ENCODE data around the gene CACNA1C. TPM values are rescaled to one million over a fixed set of nuclear protein-coding genes. Genes with fewer than 3 reads are reported as not detected.

Gene CACNA1C
- total and polyA plus RNA-seq, 2 of the 4 experiments (the other 2 are of a cell fraction), result 1.6 to 2.6 TPM

GRCh38 chr12:2643576-2644135 lies 590.9 kb downstream of the CACNA1C start:
- ChIA-PET CTCF (no interaction called here), POLR2A (ENCODE audit: unreplicated experiment) (no interaction called here)
- ATAC-seq (ENCODE audit: low read depth) (no peak), DNase-seq (no peak)
- in situ Hi-C loops (cut with MboI; ENCODE audit: low sequenced_read_pairs), result no loop called here
- Histone ChIP-seq H3K23ac (ENCODE audit: low read depth, low read length) (no peak overlapping the region), H3K36me3 (ENCODE audit: control insufficient read depth, insufficient read depth, low read length) (no peaks in the 10 kb centered on the region), H3K9me3 (ENCODE audit: control insufficient read depth, insufficient read depth, low read length) (no peaks in the 10 kb centered on the region), H4K91ac (ENCODE audit: insufficient read depth, low read depth, low read length) (no peak overlapping the region), H3K79me1 (ENCODE audit: low read depth in 1 of 2, low read length in 2 of 2) (no peaks in the 10 kb centered on the region), H3K4ac (ENCODE audit: low read depth, low read length) (no peak overlapping the region), H2BK20ac (ENCODE audit: low read depth, low read length) (no peak overlapping the region), H3K27me3 (ENCODE audit: control insufficient read depth, insufficient read depth, low read length) (no peaks in the 10 kb centered on the region), H3K9ac (ENCODE audit: low read depth, low read length) (no peak overlapping the region), H2AFZ (replicated peaks; ENCODE audit: low read length, poor library complexity) (no peak overlapping the region), H4K20me1 (ENCODE audit: insufficient read depth, low read length) (no peaks in the 10 kb centered on the region), H3K4me2 (ENCODE audit: low read depth, low read length) (no peak overlapping the region), H2AK9ac (replicated peaks; ENCODE audit: low read depth, low read length, poor library complexity) (no peak overlapping the region), H4K8ac (ENCODE audit: low read depth in 2 of 2, low read length in 2 of 2) (no peak overlapping the region), H3K14ac (replicated peaks; ENCODE audit: low read depth, low read length) (no peak overlapping the region), H3K4me1 (ENCODE audit: control insufficient read depth, insufficient read depth, low read length) (peaks cover 13% of the 10 kb centered on the region), H2BK5ac (ENCODE audit: low read depth, low read length, poor library complexity, severe bottlenecking) (no peak overlapping the region), H2BK15ac (ENCODE audit: low read depth, low read length) (no peak overlapping the region), H3K27ac (ENCODE audit: insufficient read depth, low read length) (no peak overlapping the region), H4K5ac (ENCODE audit: low read depth, low read length) (no peak overlapping the region), H2AK5ac (ENCODE audit: low read depth, low read length) (no peak overlapping the region), H3K18ac (ENCODE audit: low read depth, low read length) (no peak overlapping the region), H3K4me3 (ENCODE audit: insufficient read depth, low read depth, low read length) (no peak overlapping the region), H2BK120ac (ENCODE audit: low read depth, low read length) (no peak overlapping the region), H3K9me1 (ENCODE audit: insufficient read depth, low read length) (peaks cover 23% of the 10 kb centered on the region), H3K56ac (ENCODE audit: extremely low read depth, insufficient read depth, low read length) (no peak overlapping the region)
- dilution Hi-C loops (cut with HindIII; ENCODE audit: low sequenced_read_pairs, unreplicated experiment), result no loop called here
- TF ChIP-seq CHD1 (IDR thresholded peaks at IDR 0.05; ENCODE audit: low read depth, low read length) (no peak), BHLHE40 (IDR thresholded peaks at IDR 0.05; ENCODE audit: low read depth, low read length) (no peak), RAD21 (IDR thresholded peaks at IDR 0.05; ENCODE audit: low read length) (no peak), POLR2A (IDR thresholded peaks at IDR 0.05; ENCODE audit: low read depth, low read length) (no peak), USF2 (IDR thresholded peaks at IDR 0.05; ENCODE audit: low read depth, low read length) (no peak), CEBPB (IDR thresholded peaks at IDR 0.05; ENCODE audit: low read depth, low read length) (no peak), FOS (IDR thresholded peaks at IDR 0.05; ENCODE audit: low read depth, low read length) (no peak), RCOR1 (IDR thresholded peaks at IDR 0.05; ENCODE audit: insufficient replicate concordance, low read length) (no peak), MAFK (IDR thresholded peaks at IDR 0.05; ENCODE audit: low read depth, low read length) (no peak), ELK1 (IDR thresholded peaks at IDR 0.05; ENCODE audit: borderline replicate concordance, low read depth, low read length) (no peak), NFE2L2 (IDR thresholded peaks at IDR 0.05; ENCODE audit: low read depth, low read length) (no peak), SMC3 (IDR thresholded peaks at IDR 0.05; ENCODE audit: low read depth, low read length) (no peak), MXI1 (IDR thresholded peaks at IDR 0.05; ENCODE audit: borderline replicate concordance, low read depth, low read length) (no peak), CTCF (conservative IDR thresholded peaks at IDR 0.05; ENCODE audit: low read depth, low read length) (no peak), RFX5 (IDR thresholded peaks at IDR 0.05; ENCODE audit: low read depth, low read length) (no peak)
- no TSS peak for BruUV-seq (replicated peaks)
- no CpG with 5 or more reads among the region's 7 CpGs for WGBS, 2 experiments (ENCODE audit: extremely low coverage in 2 of 2, insufficient read length in 1 of 2)
- intact Hi-C loops (cut with micrococcal nuclease), result no loop called here

Measured in IMR-90 (cell line).